Measurements from ENCODE around the gene ETV5. TPM values are rescaled to one million over a fixed set of nuclear protein-coding genes. Genes with fewer than 3 reads are reported as not detected.
A peak's percentile ranks its signal among the peaks of the same experiment; 100 is the strongest.

ETV5 gene
- total and polyA plus RNA-seq, 9 of the 15 experiments (the other 6 are each of a cell fraction or from before 2014, with no cell fraction given) = 9.2 to 25.9 (median 15.9) TPM

DNA sequence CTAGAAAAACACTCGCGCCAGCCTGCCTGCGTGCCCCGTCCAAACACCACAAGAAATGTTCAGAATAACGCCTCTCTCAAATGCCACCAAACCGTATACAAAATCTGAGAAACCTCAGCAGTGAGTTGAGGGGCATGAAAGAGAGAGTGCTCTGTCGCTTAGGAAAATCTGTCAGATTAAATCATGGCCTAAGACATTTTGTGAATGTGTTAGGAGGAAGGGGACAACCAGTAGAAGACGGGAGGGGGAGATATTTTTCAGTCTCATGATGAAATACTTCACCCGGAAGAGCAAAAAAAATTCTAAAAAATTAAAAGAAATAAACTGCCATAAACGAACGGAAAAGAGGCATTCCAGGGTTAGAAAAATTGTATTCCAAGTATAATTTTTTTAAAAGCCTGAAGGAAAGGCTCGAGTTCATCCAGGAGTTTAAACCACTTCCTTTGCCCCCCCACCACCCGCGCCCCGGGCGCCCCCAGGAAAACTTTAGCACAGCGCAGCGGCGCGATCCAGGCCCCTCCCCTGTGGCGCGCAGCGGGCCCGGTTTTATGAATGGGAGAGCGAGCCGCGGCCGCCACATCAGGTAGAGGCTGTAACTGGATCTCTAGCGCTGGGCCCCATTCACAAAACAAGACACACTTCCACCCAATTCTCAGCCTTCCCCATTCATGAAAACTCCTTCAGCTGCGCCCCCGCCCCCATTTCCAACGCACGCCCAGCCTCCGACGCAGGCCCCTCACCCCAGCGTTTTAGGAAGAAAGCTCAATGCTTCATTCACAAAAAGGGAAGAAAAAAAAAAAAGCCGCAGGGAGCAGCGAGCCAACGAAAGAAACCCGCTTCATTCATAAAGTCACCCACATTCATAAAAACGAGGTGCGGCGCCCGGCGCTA is 1.4 kb downstream of the ETV5 start (continued):
- TF ChIP-seq SIRT6 (IDR thresholded peaks at IDR 0.05; ENCODE audit: low read depth, low read length) (no peak), KLF6 (CRISPR knock-in tag; IDR thresholded peaks at IDR 0.05; ENCODE audit: borderline replicate concordance) (no peak), POLR2AphosphoS2 (IDR thresholded peaks at IDR 0.05; ENCODE audit: low read length) (no peak), BDP1 (IDR thresholded peaks at IDR 0.05; ENCODE audit: insufficient read depth, insufficient read length) (no peak), TAF1 (IDR thresholded peaks at IDR 0.05; ENCODE audit: control insufficient read depth, extremely low read depth, insufficient read depth, low read length, severe bottlenecking) (peak; percentile 22), ZNF3 (CRISPR knock-in tag; IDR thresholded peaks at IDR 0.05) (no peak), MXI1 (IDR thresholded peaks at IDR 0.05; ENCODE audit: low read depth, low read length) (no peak), ZNF778 (CRISPR knock-in tag; IDR thresholded peaks at IDR 0.05) (no peak), FOXK1 (CRISPR knock-in tag; IDR thresholded peaks at IDR 0.05; ENCODE audit: borderline replicate concordance) (no peak), ELF1 (tag; IDR thresholded peaks at IDR 0.05) (peak; percentile 72), ZC3H11A (IDR thresholded peaks at IDR 0.05; ENCODE audit: low read depth, low read length) (no peak), ESRRB (CRISPR knock-in tag; IDR thresholded peaks at IDR 0.05; ENCODE audit: borderline replicate concordance) (no peak), PTRF (tag; IDR thresholded peaks at IDR 0.05) (no peak)
- TF ChIP-seq, protein P1, sequence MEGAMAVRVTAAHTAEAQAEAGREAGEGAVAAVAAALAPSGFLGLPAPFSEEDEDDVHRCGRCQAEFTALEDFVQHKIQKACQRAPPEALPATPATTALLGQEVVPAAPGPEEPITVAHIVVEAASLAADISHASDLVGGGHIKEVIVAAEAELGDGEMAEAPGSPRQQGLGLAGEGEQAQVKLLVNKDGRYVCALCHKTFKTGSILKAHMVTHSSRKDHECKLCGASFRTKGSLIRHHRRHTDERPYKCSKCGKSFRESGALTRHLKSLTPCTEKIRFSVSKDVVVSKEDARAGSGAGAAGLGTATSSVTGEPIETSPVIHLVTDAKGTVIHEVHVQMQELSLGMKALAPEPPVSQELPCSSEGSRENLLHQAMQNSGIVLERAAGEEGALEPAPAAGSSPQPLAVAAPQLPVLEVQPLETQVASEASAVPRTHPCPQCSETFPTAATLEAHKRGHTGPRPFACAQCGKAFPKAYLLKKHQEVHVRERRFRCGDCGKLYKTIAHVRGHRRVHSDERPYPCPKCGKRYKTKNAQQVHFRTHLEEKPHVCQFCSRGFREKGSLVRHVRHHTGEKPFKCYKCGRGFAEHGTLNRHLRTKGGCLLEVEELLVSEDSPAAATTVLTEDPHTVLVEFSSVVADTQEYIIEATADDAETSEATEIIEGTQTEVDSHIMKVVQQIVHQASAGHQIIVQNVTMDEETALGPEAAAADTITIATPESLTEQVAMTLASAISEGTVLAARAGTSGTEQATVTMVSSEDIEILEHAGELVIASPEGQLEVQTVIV (CRISPR knock-in tag; IDR thresholded peaks at IDR 0.05; ENCODE audit: borderline replicate concordance) = no peak
- TF ChIP-seq, protein P2, sequence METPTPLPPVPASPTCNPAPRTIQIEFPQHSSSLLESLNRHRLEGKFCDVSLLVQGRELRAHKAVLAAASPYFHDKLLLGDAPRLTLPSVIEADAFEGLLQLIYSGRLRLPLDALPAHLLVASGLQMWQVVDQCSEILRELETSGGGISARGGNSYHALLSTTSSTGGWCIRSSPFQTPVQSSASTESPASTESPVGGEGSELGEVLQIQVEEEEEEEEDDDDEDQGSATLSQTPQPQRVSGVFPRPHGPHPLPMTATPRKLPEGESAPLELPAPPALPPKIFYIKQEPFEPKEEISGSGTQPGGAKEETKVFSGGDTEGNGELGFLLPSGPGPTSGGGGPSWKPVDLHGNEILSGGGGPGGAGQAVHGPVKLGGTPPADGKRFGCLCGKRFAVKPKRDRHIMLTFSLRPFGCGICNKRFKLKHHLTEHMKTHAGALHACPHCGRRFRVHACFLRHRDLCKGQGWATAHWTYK (CRISPR knock-in tag; IDR thresholded peaks at IDR 0.05) = no peak
- TF ChIP-seq, protein P3, sequence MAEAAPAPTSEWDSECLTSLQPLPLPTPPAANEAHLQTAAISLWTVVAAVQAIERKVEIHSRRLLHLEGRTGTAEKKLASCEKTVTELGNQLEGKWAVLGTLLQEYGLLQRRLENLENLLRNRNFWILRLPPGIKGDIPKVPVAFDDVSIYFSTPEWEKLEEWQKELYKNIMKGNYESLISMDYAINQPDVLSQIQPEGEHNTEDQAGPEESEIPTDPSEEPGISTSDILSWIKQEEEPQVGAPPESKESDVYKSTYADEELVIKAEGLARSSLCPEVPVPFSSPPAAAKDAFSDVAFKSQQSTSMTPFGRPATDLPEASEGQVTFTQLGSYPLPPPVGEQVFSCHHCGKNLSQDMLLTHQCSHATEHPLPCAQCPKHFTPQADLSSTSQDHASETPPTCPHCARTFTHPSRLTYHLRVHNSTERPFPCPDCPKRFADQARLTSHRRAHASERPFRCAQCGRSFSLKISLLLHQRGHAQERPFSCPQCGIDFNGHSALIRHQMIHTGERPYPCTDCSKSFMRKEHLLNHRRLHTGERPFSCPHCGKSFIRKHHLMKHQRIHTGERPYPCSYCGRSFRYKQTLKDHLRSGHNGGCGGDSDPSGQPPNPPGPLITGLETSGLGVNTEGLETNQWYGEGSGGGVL (CRISPR knock-in tag; IDR thresholded peaks at IDR 0.05) = no peak
- TF ChIP-seq, protein P4, sequence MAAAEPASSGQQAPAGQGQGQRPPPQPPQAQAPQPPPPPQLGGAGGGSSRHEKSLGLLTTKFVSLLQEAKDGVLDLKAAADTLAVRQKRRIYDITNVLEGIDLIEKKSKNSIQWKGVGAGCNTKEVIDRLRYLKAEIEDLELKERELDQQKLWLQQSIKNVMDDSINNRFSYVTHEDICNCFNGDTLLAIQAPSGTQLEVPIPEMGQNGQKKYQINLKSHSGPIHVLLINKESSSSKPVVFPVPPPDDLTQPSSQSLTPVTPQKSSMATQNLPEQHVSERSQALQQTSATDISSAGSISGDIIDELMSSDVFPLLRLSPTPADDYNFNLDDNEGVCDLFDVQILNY (CRISPR knock-in tag; IDR thresholded peaks at IDR 0.05) = no peak
- TF ChIP-seq, protein P5, sequence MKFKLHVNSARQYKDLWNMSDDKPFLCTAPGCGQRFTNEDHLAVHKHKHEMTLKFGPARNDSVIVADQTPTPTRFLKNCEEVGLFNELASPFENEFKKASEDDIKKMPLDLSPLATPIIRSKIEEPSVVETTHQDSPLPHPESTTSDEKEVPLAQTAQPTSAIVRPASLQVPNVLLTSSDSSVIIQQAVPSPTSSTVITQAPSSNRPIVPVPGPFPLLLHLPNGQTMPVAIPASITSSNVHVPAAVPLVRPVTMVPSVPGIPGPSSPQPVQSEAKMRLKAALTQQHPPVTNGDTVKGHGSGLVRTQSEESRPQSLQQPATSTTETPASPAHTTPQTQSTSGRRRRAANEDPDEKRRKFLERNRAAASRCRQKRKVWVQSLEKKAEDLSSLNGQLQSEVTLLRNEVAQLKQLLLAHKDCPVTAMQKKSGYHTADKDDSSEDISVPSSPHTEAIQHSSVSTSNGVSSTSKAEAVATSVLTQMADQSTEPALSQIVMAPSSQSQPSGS (CRISPR knock-in tag; IDR thresholded peaks at IDR 0.05) = no peak

Data from K562 (cell line).